ENCODE data around the gene CTNNBIP1.

CTNNBIP1 gene

GRCh38 chr1:9872430-9873165 is 37.5 kb downstream of the CTNNBIP1 start:
- ATAC-seq (ENCODE audit: insufficient read depth, low read depth) (no peak), DNase-seq (no peak)
- no peaks in the 10 kb centered on the region for H3K9me3 ChIP-seq (ENCODE audit: insufficient read depth, low read length, severe bottlenecking)
- H2AFZ ChIP-seq (ENCODE audit: low read depth, low read length) = no peak overlapping the region
- no peak overlapping the region for H3K4me3 ChIP-seq (ENCODE audit: low read depth in 1 of 2, low read length in 2 of 2)
- TF ChIP-seq EZH2 (IDR thresholded peaks at IDR 0.05; ENCODE audit: borderline replicate concordance, low read depth, low read length, severe bottlenecking) (no peak), CTCF (IDR thresholded peaks at IDR 0.05; ENCODE audit: borderline replicate concordance, extremely low read depth, low read length, poor library complexity, severe bottlenecking) (no peak)
- H3K36me3 ChIP-seq (ENCODE audit: insufficient read depth, low read length) = peaks cover 2% of the 10 kb centered on the region; the same call in 1 of the 2 replicates
- H4K20me1 ChIP-seq (ENCODE audit: insufficient read depth, low read length) = no peaks in the 10 kb centered on the region
- H3K9ac ChIP-seq (ENCODE audit: low read depth, low read length) = no peak overlapping the region
- H3K4me2 ChIP-seq (ENCODE audit: insufficient read depth, low read length) = no peak overlapping the region
- H3K79me2 ChIP-seq (ENCODE audit: insufficient read depth, low read length) = no peaks in the 10 kb centered on the region
- peaks cover 8% of the 10 kb centered on the region for H3K4me1 ChIP-seq (ENCODE audit: insufficient read depth, low read length)
- no peak overlapping the region for H3K27ac ChIP-seq (ENCODE audit: low read length)
- no peaks in the 10 kb centered on the region for H3K27me3 ChIP-seq (ENCODE audit: insufficient read depth, low read length, poor library complexity)

GRCh38 chr1:9871707-9872425 is 38.2 kb downstream of the CTNNBIP1 start:
- no peak overlapping the region for H3K4me2 ChIP-seq (ENCODE audit: insufficient read depth, low read length)
- H3K4me1 ChIP-seq (ENCODE audit: insufficient read depth, low read length) = peaks cover 11% of the 10 kb centered on the region
- H3K36me3 ChIP-seq (ENCODE audit: insufficient read depth, low read length) = peaks cover 2% of the 10 kb centered on the region; the same call in 1 of the 2 replicates
- no peaks in the 10 kb centered on the region for H3K79me2 ChIP-seq (ENCODE audit: insufficient read depth, low read length)
- H3K9me3 ChIP-seq (ENCODE audit: insufficient read depth, low read length, severe bottlenecking) = no peaks in the 10 kb centered on the region
- TF ChIP-seq EZH2 (IDR thresholded peaks at IDR 0.05; ENCODE audit: borderline replicate concordance, low read depth, low read length, severe bottlenecking) (no peak), CTCF (IDR thresholded peaks at IDR 0.05; ENCODE audit: borderline replicate concordance, extremely low read depth, low read length, poor library complexity, severe bottlenecking) (no peak)
- no peak overlapping the region for H3K4me3 ChIP-seq (ENCODE audit: low read depth in 1 of 2, low read length in 2 of 2)
- no peak overlapping the region for H3K27ac ChIP-seq (ENCODE audit: low read length)
- ATAC-seq (ENCODE audit: insufficient read depth, low read depth) = no peak
- DNase-seq = no peak
- H4K20me1 ChIP-seq (ENCODE audit: insufficient read depth, low read length) = no peaks in the 10 kb centered on the region
- no peak overlapping the region for H3K9ac ChIP-seq (ENCODE audit: low read depth, low read length)
- no peak overlapping the region for H2AFZ ChIP-seq (ENCODE audit: low read depth, low read length)
- no peaks in the 10 kb centered on the region for H3K27me3 ChIP-seq (ENCODE audit: insufficient read depth, low read length, poor library complexity)

GRCh38 chr1:9871021-9871420 is 39.0 kb downstream of the CTNNBIP1 start:
- H3K27me3 ChIP-seq (ENCODE audit: insufficient read depth, low read length, poor library complexity) = no peaks in the 10 kb centered on the region
- H4K20me1 ChIP-seq (ENCODE audit: insufficient read depth, low read length) = no peaks in the 10 kb centered on the region
- H3K79me2 ChIP-seq (ENCODE audit: insufficient read depth, low read length) = no peaks in the 10 kb centered on the region
- H3K4me1 ChIP-seq (ENCODE audit: insufficient read depth, low read length) = peaks cover 11% of the 10 kb centered on the region
- H3K9me3 ChIP-seq (ENCODE audit: insufficient read depth, low read length, severe bottlenecking) = no peaks in the 10 kb centered on the region
- peaks cover 2% of the 10 kb centered on the region; the same call in 1 of the 2 replicates for H3K36me3 ChIP-seq (ENCODE audit: insufficient read depth, low read length)
- no peak overlapping the region for H3K4me2 ChIP-seq (ENCODE audit: insufficient read depth, low read length)
- DNase-seq (no peak), ATAC-seq (ENCODE audit: insufficient read depth, low read depth) (no peak)
- H3K9ac ChIP-seq (ENCODE audit: low read depth, low read length) = no peak overlapping the region
- no peak overlapping the region for H2AFZ ChIP-seq (ENCODE audit: low read depth, low read length)
- H3K27ac ChIP-seq (ENCODE audit: low read length) = no peak overlapping the region
- no peak overlapping the region for H3K4me3 ChIP-seq (ENCODE audit: low read depth in 1 of 2, low read length in 2 of 2)
- no peak for TF ChIP-seq CTCF (IDR thresholded peaks at IDR 0.05; ENCODE audit: borderline replicate concordance, extremely low read depth, low read length, poor library complexity, severe bottlenecking)
- TF ChIP-seq EZH2 (IDR thresholded peaks at IDR 0.05; ENCODE audit: borderline replicate concordance, low read depth, low read length, severe bottlenecking) = no peak
